Measurements from ENCODE around the gene MYRFL.

GRCh38 chr12:69908203-69908602, 83.2 kb downstream of the MYRFL start:
- TF ChIP-seq CTCF (IDR thresholded peaks at IDR 0.05; ENCODE audit: low read depth, low read length, poor library complexity, severe bottlenecking) (no peak), EZH2phosphoT487 (IDR thresholded peaks at IDR 0.05; ENCODE audit: borderline replicate concordance, low read length) (no peak)

Measured in DOHH2 (cell line).